ENCODE data around the gene HIPK2. TPM values are rescaled to one million over a fixed set of nuclear protein-coding genes. Genes with fewer than 3 reads are reported as not detected.
A peak's percentile ranks its signal among the peaks of the same experiment; 100 is the strongest.

Gene HIPK2
- total RNA-seq, 1 donor from 2014 or later, result 72.3 TPM

DNA sequence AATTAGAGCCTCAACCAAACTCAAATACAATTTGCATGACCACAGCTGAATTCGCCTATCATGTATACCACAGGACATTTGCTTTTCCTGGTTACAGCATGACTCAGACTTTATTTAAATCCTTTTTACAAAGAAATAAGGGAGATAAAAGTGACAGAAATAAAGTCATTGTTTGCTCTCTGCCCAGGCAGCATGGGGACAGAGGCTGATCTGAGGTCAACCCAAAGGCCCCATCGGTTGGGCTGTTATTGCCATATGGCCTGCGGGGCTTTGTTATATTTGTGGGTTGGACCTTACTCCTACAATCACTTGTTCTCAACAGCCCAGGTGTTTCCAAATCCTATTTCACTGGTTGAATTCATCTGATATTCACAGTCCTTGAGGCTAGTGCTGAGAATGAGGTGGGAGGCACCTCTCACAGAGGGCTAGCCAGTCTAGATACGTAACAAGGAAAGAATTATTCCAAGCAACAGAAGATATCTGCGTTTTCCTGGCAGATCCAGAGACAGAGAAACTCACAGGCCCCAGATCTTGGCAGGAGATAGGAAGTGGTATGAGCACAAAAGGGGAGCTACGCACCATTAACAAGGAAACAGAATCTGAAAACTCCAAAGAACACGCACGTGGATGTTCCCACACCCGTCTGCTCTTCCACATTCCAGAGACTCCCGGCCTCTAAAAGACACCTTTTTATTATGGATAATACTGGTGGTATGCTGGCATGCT, 117.3 kb downstream of the HIPK2 start:
- peaks cover 20% of the 10 kb centered on the region for H3K36me3 Mint-ChIP-seq (ENCODE audit: low read depth)
- peak overlapping the region; percentile 83 for H3K27ac Mint-ChIP-seq (ENCODE audit: unreplicated experiment)
- no peaks in the 10 kb centered on the region for H3K27me3 Mint-ChIP-seq (ENCODE audit: low read depth)
- H3K4me3 Mint-ChIP-seq (ENCODE audit: unreplicated experiment), result no peak overlapping the region
- no peaks in the 10 kb centered on the region for H3K9me3 Mint-ChIP-seq (ENCODE audit: low read depth)
- peaks cover 57% of the 10 kb centered on the region for H3K4me1 Mint-ChIP-seq (ENCODE audit: low read depth)
- DNase-seq (ENCODE audit: low spot score), result no peak
- TF ChIP-seq, protein P1, sequence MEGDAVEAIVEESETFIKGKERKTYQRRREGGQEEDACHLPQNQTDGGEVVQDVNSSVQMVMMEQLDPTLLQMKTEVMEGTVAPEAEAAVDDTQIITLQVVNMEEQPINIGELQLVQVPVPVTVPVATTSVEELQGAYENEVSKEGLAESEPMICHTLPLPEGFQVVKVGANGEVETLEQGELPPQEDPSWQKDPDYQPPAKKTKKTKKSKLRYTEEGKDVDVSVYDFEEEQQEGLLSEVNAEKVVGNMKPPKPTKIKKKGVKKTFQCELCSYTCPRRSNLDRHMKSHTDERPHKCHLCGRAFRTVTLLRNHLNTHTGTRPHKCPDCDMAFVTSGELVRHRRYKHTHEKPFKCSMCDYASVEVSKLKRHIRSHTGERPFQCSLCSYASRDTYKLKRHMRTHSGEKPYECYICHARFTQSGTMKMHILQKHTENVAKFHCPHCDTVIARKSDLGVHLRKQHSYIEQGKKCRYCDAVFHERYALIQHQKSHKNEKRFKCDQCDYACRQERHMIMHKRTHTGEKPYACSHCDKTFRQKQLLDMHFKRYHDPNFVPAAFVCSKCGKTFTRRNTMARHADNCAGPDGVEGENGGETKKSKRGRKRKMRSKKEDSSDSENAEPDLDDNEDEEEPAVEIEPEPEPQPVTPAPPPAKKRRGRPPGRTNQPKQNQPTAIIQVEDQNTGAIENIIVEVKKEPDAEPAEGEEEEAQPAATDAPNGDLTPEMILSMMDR (IDR thresholded peaks at IDR 0.05), result no peak

- Mint-ChIP-seq H3K9me3 (ENCODE audit: low read depth) (no peaks in the 10 kb centered on the region), H3K27me3 (ENCODE audit: low read depth) (no peaks in the 10 kb centered on the region), H3K4me3 (ENCODE audit: unreplicated experiment) (no peak overlapping the region), H3K4me1 (ENCODE audit: low read depth) (peaks cover 57% of the 10 kb centered on the region), H3K36me3 (ENCODE audit: low read depth) (peaks cover 18% of the 10 kb centered on the region), H3K27ac (ENCODE audit: unreplicated experiment) (peak overlapping the region; percentile 36)
- TF ChIP-seq, protein P1 (IDR thresholded peaks at IDR 0.05), result no peak
- DNase-seq (ENCODE audit: low spot score), result no peak
Measured at GRCh38 chr7:139659922-139660316, 117.9 kb downstream of the HIPK2 start.

DNA sequence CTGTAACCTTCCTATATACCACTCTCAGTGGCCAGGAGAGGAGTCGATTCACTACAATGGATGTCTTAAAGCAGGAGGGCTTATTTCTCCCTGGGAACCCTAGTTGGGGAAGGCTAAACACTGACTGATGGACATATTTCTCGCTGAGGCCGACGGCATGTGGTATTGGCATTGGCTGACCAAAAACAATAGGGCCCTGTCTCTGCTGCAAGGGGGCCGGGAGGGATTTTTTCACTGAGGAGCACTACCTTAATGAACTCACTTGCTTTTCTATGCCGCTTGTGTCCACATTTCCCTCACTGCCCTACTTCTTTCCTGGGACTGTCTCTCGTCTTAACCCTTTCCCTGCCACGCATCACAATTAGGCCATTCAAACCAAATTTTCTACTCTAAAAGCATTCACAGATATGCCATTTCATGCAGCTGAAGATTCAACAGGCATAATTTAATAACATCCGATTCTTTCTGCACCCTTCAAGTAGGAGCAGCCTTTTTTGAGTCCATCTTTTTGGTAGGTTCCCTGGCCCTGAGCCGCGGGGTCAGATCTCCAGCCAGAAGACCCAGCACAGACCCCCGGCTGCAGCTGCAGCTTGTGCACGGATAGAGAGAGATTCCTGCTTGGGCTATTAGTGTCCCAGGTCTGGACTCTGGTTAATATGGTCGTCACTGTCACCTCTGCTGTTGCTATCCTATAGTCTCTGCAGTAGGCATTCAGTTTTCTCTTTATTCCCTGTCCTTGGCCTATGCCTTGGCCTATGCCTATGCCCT, 118.7 kb downstream of the HIPK2 start:
- Mint-ChIP-seq H3K4me3 (ENCODE audit: unreplicated experiment) (no peak overlapping the region), H3K27ac (ENCODE audit: unreplicated experiment) (peak overlapping the region; percentile 85), H3K27me3 (ENCODE audit: low read depth) (no peaks in the 10 kb centered on the region), H3K36me3 (ENCODE audit: low read depth) (peaks cover 15% of the 10 kb centered on the region), H3K4me1 (ENCODE audit: low read depth) (peaks cover 54% of the 10 kb centered on the region), H3K9me3 (ENCODE audit: low read depth) (no peaks in the 10 kb centered on the region)
- TF ChIP-seq, protein P1 (IDR thresholded peaks at IDR 0.05), result no peak
- no peak for DNase-seq (ENCODE audit: low spot score)

DNA sequence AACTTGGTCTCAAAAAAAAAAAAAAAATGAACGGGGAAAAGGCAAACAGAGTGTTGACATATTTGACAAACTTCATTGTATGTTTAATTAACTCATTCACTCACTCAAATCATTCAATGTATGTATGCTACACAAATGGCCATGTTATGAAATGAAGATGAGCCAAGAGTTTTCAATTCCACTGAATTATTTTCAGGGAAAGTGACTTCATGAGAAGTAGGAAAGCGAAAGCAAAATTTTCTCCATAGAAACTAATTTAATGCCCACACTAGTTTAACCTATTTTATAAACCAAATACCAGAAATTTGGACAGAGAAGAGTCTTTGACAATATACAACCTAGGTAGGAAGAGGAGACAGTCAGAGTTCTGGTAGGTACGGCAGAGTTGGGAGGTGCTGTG, 119.5 kb downstream of the HIPK2 start:
- H3K9me3 Mint-ChIP-seq (ENCODE audit: low read depth), result no peaks in the 10 kb centered on the region
- H3K4me3 Mint-ChIP-seq (ENCODE audit: unreplicated experiment), result no peak overlapping the region
- no peaks in the 10 kb centered on the region for H3K27me3 Mint-ChIP-seq (ENCODE audit: low read depth)
- peak overlapping the region; percentile 85 for H3K27ac Mint-ChIP-seq (ENCODE audit: unreplicated experiment)
- TF ChIP-seq, protein P1 (IDR thresholded peaks at IDR 0.05), result no peak
- DNase-seq (ENCODE audit: low spot score), result no peak
- H3K36me3 Mint-ChIP-seq (ENCODE audit: low read depth), result peaks cover 13% of the 10 kb centered on the region
- H3K4me1 Mint-ChIP-seq (ENCODE audit: low read depth), result peaks cover 54% of the 10 kb centered on the region

GRCh38 chr7:139657725-139658124, 120.1 kb downstream of the HIPK2 start:
- no peak for DNase-seq (ENCODE audit: low spot score)
- TF ChIP-seq, protein P1 (IDR thresholded peaks at IDR 0.05), result no peak
- Mint-ChIP-seq H3K36me3 (ENCODE audit: low read depth) (peaks cover 9% of the 10 kb centered on the region), H3K4me1 (ENCODE audit: low read depth) (peaks cover 50% of the 10 kb centered on the region), H3K4me3 (ENCODE audit: unreplicated experiment) (no peak overlapping the region), H3K27ac (ENCODE audit: unreplicated experiment) (no peak overlapping the region), H3K27me3 (ENCODE audit: low read depth) (no peaks in the 10 kb centered on the region), H3K9me3 (ENCODE audit: low read depth) (no peaks in the 10 kb centered on the region)
